SK-N-SH treated with all-trans-retinoic acid at 6 μM for 48 hours (cell line): ENCODE measurements around the gene DBNDD2.

Source experiments
- BACH2 ChIP-seq: fragments of 250-450 bp; sonication (Bioruptor Pico); IDR thresholded peaks from 2 replicates; pipeline ENCODE4 v1.9.0; 2021; ENCODE audit warnings: mild to moderate bottlenecking, borderline replicate concordance
- CREB5 ChIP-seq: fragments of 250-450 bp; sonication (Bioruptor Pico); IDR thresholded peaks from 2 replicates; pipeline ENCODE4 v1.5.1; 2020; ENCODE audit warnings: low read depth, mild to moderate bottlenecking, moderate library complexity
- CSDC2 ChIP-seq: fragments of 250-450 bp; sonication (Bioruptor Pico); IDR thresholded peaks from 2 replicates; pipeline ENCODE4 v1.5.0; 2020; ENCODE audit warnings: mild to moderate bottlenecking, moderate library complexity
- ESRRG ChIP-seq: fragments of 250-450 bp; sonication (Bioruptor Pico); IDR thresholded peaks from 2 replicates; pipeline ENCODE4 v1.6.1; 2021; ENCODE audit warnings: mild to moderate bottlenecking
- ISL1 ChIP-seq: fragments of 250-450 bp; sonication (Bioruptor Pico); IDR thresholded peaks from 2 replicates; pipeline ENCODE4 v2.1.2; 2022; ENCODE audit warnings: mild to moderate bottlenecking, moderate library complexity
- OSR1 ChIP-seq: fragments of 250-450 bp; sonication (Bioruptor Pico); IDR thresholded peaks from 2 replicates; pipeline ENCODE4 v1.8.0; 2022; ENCODE audit warnings: moderate library complexity, mild to moderate bottlenecking, inconsistent platforms
- PATZ1 ChIP-seq: fragments of 250-450 bp; sonication (Bioruptor Pico); IDR thresholded peaks from 2 replicates; pipeline ENCODE4 v1.8.0; 2020; ENCODE audit warnings: mild to moderate bottlenecking, moderate library complexity, borderline replicate concordance
- PPARA ChIP-seq: fragments of 250-450 bp; sonication (Bioruptor Pico); IDR thresholded peaks from 2 replicates; pipeline ENCODE4 v1.5.0; 2020; ENCODE audit warnings: mild to moderate bottlenecking, borderline replicate concordance
- RARB ChIP-seq: fragments of 250-450 bp; sonication (Bioruptor Pico); IDR thresholded peaks from 2 replicates; pipeline ENCODE4 v1.8.0; 2021; ENCODE audit warnings: mild to moderate bottlenecking, moderate library complexity
- TOX ChIP-seq: fragments of 250-450 bp; sonication (Bioruptor Pico); IDR thresholded peaks from 2 replicates; pipeline ENCODE4 v1.8.0; 2021; ENCODE audit warnings: mild to moderate bottlenecking, moderate library complexity, borderline replicate concordance
- TSHZ2 ChIP-seq: fragments of 250-450 bp; sonication (Bioruptor Pico); IDR thresholded peaks from 2 replicates; pipeline ENCODE4 v1.5.0; 2020; ENCODE audit warnings: mild to moderate bottlenecking, moderate library complexity
- ZC3H10 ChIP-seq: fragments of 250-450 bp; sonication (Bioruptor Pico); IDR thresholded peaks from 2 replicates; pipeline ENCODE4 v1.5.1; 2021; ENCODE audit warnings: mild to moderate bottlenecking, moderate library complexity
- ZNF8 ChIP-seq: fragments of 450-650 bp; formaldehyde crosslinking; IDR thresholded peaks from 2 replicates; pipeline ENCODE4 v1.5.0; 2020; ENCODE audit warnings: mild to moderate bottlenecking, moderate library complexity

DNA sequence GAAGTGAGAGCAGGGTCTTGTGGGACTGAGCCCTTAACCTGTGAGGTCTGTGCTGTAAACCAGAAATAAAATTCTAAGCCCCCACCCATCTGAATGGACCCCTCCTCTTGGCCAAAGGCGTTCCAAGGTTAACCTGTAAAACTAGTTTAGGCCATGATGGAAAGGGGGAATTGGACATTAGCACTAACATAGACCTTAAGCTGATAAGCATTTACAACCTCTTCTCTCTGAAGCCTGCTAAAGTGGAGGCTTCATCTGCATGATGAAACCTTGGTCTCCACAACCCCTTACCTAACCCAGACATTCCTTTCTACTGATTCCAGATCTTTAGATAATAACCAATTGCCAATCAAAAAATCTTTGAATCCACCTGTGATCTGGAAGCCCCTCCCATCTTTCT is 33.7 kb downstream of the DBNDD2 start:
- TF ChIP-seq ZNF8 (CRISPR knock-in tag): no peak
- no peak for TF ChIP-seq BACH2 (CRISPR knock-in tag)
- no peak for TF ChIP-seq OSR1 (CRISPR knock-in tag)
- TF ChIP-seq TSHZ2: no peak
- TF ChIP-seq TOX (CRISPR knock-in tag): no peak
- TF ChIP-seq ZC3H10: no peak
- no peak for TF ChIP-seq ISL1 (CRISPR knock-in tag)
- no peak for TF ChIP-seq CSDC2
- no peak for TF ChIP-seq PPARA (CRISPR knock-in tag)
- no peak for TF ChIP-seq PATZ1 (CRISPR knock-in tag)
- no peak for TF ChIP-seq ESRRG (CRISPR knock-in tag)
- TF ChIP-seq RARB (CRISPR knock-in tag): no peak
- TF ChIP-seq CREB5: no peak
